CD4-positive, alpha-beta T cell treated with Interferon gamma for 1 hour (primary cell): Measurements from ENCODE around the gene SLC22A12.

Source experiments
- DNase-seq: peaks from one replicate; pipeline ENCODE4 v3.0.0-alpha.2; 2020

Gene SLC22A12

DNA sequence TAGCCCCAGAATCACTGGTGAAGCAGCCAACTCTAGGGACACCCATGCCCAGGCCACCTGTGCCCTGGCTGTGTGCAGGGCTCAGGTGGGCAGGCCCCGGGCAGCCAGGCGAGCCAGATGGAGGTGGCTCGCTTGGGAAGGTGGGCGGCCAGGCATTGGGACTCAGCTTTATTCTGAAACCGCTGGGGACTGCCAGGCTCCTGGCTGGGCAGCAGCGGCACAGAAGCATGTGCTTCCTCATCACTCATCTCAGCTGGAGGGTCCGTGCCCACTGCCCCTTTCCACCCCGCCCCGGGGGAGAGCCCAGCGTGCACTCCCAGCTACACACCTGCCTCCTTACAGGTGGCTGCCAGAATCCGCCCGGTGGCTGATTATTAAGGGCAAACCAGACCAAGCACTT lies 27.1 kb upstream of the SLC22A12 start:
- no peak for DNase-seq

DNA sequence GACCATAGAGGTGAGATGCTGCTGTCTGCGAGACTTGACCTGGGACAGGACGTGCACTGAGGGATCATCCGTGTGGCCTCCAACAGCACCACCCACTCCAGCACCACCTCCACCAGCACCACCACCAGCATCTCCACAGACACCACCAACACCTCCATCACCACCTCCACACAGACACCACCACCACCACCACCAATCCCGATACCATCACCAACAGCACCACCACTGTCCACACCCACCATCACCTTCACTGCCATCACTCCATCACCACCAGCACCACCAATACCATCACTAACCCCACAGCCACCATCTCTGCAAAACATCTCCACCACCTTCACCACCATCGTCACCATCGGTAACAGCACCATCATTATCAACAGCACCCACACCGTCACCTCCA lies 26.6 kb upstream of the SLC22A12 start:
- no peak for DNase-seq

DNA sequence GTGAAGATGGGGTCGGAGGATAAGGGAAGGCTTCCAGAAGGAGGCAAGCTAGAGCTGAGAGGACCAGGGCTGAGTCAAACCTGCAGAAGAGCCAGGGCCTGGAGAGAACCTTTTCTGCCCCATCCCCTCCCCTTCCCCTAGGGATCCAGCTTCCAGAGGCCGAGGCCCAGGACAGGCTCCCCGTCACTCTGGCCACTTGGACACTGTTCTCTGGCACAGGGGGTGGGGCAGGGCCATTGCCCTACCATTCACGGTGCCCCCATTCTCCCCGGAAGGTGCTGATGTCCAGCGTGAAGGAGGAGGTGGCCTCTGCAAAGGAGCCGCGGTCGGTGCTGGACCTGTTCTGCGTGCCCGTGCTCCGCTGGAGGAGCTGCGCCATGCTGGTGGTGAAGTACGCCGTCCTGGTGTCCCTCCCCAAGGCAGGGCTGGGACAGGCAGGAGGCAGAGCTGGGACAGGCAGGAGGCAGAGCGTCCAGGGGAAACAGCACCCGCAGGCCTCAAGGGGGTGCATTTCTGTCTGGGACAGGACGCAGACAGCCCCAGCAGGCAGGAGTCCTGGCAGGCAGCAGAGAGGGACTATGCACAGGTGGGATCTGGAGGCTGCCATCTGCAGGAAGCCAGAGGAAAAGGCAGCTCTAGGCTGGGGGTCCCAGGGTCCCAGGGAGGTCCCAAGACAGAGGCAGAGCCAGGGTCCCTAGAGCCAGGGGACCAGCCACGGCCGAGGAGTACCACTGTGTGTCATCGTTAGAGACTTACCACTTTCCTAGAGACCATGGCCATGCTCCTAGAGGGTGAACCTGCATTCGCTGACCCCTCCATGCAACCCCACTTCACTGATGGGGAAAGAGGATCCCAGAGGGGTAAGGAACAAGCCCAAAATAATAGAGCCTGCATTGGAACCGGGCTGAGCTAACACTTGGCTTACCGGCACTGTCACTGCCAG lies 25.8 kb upstream of the SLC22A12 start:
- no peak for DNase-seq

DNA sequence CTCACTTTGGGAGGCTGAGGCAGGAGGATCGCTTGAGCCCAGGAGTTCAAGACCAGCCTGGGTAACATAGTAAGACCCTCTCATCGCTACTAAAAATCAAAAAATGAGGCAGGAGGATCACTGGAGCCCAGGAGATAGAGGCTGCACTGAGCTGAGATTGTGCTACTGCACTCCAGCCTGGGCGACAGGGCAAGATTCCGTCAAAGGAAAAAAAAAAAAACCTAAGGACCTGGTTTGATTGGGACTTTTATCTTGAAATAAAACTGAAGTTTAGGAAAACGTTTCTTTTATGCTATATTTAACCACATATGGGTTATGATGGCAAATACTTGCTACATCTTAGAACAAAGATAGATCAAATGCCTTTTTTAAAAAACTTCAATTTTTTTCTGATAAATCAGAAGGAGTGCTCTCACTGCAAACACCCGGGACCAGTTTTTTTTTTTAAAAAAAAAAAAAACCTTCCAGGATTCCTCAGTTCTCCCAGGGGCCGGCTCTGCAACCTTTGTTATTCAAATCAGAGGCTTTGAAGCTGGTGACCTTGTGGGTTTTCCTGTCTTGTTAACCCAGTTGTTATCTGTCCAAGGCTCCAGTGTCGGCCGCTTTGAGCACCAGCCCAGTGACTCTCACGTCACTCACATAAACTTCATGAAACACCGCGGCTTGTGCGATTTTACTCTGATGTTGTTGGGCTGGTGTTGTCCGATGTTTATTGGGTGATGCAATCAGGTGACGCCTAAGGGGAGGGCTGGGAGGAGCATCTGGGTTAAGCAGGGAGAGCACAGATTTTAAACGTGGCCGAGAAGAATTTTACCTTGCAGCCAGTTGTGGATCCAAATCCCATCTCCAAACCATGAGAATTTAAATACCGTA lies 24.7 kb upstream of the SLC22A12 start:
- no peak for DNase-seq

DNA sequence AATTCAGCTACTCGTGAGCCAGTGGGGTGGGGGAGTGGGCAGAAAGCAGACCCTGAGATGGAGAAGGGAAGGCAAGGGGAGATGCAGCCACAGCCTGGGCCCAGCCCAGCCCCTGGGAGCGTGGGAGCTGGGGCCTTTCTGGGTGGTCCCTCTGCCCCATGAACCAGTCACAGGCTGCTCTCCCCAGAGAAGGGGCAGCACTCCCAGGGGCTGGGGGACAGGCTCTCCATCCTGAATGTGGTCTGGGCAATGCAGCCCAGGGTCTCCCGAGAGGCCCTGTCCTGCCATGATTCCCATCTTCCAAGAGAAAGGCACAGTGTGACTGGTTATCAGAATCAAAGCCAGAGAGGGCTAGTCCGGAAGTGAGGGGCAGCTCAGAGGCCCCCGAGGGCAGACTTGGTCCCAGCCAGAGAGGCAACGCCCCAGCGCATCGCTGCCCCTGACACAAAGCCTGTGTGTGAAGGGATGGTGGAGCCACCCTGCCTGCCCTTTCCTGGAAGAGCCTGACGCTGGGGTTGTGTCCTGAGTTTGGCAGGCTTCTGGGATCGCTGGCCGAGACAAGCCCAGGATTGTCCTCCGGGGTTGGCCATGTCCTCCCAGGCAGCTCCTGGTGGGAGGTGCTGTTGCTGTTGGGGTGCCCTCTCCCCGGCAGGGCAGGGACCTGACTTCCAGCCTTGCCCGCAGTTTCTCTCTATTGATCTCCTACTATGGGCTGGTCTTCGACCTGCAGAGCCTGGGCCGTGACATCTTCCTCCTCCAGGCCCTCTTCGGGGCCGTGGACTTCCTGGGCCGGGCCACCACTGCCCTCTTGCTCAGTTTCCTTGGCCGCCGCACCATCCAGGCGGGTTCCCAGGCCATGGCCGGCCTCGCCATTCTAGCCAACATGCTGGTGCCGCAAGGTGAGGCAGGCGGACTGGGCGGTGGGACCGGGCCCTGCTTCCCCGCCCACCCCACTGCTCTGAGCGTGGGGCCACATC lies 23.8 kb upstream of the SLC22A12 start:
- no peak for DNase-seq

DNA sequence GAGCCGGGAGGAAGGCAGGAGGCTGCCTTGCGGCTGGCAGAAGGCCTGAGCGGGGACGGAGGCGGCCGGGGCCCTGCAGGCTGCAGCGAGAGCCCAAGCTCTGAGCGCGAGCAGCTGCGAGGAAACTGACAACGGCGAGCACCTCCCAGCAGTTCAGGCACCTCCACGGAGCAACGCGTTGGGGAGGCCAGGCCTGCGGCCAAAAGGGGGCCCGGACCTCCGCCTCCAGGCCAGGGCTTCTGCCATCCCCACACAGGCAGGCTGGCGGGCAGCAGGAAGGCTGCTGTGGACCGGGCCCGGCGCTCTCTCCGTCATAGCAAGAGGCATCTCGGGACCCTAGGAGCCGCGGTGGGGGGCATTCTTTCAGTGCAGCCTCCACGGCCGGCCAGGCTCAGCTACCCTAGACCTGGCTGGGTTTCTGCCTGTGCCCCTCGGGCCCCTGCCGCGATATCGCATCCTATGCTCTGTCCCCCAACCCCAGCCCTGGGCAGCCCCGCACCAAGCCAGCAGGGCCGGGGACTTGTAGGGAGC lies 22.9 kb upstream of the SLC22A12 start:
- DNase-seq, result no peak

DNA sequence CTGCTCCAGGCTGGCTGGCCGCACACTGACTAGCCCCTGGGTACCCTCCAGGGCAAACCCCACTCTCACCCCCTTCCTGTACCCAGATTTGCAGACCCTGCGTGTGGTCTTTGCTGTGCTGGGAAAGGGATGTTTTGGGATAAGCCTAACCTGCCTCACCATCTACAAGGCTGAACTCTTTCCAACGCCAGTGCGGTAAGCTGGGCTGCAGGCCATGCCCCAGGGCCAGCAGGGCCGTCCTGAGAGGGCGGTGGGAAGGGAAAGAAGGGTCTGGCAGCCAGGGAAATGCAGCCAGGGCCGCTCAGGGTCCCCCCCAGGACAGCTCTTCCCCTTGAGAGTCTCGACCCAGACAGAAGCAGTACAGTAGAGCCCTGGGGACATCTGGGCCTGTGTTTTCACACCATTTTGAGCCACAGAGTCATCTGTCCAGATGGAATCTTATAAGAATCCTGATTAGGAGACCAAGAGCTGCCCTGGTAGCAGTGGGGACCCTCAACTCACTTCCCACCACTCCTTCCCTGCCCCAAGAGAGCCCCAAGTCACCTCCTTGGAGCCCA lies 22.4 kb upstream of the SLC22A12 start:
- DNase-seq, result no peak

DNA sequence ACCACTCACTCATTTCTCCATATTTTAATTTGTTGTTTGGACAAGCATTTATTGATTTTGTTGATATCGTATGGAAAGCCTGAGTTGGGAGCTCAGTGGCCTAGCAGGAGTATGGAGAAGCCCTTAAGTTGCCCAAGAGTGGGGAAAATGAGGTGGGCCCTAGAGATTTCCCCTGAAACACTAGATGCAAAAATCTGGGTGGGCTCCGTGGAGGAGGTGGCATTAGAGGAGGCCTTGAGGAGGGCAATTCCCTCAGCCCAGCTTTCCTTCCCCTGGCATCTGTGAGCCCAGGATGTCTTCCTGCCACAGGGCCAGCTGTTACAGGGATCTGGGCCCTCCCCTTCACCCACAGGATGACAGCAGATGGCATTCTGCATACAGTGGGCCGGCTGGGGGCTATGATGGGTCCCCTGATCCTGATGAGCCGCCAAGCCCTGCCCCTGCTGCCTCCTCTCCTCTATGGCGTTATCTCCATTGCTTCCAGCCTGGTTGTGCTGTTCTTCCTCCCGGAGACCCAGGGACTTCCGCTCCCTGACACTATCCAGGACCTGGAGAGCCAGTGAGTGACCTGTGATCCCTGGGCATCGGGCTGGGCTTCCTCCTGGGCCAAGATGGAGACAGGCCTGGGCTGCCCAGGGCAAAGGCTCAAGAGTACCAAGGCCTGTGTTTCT lies 21.6 kb upstream of the SLC22A12 start:
- no peak for DNase-seq

DNA sequence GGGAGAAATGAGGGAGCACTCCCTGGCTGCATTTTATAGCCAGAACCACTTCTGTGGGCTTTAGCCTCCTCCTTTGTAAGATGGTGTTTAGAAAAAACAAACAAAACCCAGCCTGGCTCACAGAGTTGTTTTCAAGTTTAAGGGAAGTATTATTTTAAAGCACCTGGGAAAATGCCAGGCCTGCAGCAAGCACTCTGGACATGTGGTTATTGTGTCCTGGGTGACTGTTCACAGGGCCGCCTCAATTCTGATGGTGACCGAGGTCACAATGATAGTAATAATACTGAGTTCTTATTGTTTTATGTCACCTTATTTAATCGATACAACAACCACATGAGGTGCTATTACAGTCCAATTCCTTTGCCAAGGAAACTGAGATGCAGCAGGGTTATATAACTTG lies 20.7 kb upstream of the SLC22A12 start:
- DNase-seq, result no peak

DNA sequence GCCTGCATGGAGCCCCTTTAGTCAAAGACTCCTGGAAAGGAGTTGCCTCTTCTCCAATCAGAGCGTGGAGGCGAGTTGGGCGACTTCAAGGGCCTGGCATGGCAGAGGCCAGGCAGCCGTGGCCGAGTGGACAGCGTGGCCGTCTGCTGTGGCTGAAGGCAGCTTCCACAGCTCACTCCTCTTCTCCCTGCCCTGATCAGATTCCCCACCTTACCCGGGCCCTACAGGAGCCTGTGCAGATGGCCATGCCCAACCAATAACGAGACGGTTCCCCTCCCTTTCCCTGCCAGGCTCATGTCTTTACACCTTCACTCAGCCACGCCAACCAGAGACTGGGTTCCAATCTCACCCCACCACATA lies 20.0 kb upstream of the SLC22A12 start:
- DNase-seq, result no peak

DNA sequence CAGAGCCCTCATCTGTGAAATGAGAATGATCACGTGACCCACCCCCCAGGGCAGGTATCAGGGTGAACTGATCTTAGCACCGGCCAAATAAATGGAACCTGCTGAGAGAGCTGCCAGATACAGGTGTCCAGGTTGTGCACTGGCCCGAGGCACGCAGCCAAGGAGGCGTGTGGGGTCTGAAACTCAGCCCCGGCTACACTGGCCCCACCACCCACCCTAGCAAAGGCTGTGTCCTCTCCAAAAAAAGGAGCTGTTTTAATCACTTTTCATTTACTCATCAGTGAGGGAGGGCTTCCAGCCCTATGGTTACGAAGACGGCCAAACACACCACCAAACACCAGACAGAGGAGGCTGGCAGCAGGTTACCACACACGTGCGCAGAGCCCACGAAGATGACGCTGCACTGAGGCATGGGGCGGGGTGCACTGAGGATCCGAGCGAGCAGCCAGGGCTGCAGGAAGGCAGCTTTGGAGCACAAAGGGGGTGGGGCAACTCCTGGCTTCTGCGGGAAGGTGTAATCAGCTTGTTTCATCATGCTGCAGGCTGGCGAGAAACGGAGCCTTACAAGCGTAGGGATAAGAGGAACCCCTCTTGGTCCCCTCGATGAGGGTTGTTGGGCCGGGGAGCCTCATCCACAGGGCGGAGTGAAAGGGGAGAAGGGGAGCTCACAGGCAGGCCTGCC lies 19.5 kb upstream of the SLC22A12 start:
- no peak for DNase-seq

DNA sequence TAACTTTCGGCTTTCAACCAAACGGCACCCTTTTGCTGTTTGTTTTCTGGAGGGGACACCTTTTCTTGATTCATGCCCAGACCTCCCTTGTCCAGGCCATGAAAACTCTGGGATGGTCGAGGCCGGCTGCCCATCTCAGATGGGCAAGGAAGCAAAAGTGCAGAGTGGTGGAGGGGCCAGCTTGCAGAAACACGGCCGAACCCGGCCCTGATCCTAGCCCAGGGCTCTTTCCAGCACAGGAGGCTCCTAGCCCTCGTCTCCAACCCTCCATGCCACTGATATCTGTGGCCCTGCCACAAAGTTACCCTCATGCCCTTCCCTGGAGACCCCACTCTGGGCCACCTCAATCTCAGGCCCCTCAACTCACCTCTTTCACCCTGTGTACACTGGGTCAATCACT lies 18.9 kb upstream of the SLC22A12 start:
- DNase-seq, result no peak

DNA sequence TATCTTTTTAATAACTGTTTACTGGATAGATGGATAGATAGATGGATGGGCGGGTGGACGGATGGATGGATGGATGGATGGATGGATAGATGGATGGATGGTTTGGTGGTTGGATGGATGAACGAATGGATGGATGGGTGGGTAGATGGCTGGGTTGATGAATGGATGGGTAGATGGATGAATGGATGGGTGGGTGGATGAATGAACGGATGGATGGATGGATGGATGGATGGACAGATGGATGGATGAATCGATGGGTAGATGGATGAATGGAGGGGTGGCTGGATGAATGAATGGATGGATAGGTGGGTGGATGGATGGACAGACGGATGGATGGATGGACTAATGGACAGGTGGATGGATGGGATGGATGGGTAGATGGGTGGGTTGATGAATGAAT lies 13.8 kb upstream of the SLC22A12 start:
- no peak for DNase-seq

DNA sequence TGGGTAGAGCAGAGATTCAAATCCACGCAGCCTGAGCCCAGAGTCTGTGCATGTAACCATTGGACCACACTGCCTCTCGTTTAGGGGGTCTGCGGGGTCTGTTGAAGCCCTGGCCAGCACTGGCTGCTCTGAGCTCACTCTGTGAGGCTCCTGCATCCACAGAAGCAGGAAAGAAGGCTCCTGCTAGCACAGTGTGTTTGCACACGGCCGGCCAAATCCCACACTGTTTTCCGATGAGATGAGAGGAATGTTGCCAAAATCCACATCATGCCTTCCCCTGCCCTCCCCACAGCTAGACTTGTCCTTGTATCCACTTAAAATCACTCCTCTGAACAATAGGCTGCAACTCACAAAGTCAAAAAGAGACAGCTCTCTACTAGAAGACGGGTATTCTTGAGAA lies 10.6 kb upstream of the SLC22A12 start:
- no peak for DNase-seq

DNA sequence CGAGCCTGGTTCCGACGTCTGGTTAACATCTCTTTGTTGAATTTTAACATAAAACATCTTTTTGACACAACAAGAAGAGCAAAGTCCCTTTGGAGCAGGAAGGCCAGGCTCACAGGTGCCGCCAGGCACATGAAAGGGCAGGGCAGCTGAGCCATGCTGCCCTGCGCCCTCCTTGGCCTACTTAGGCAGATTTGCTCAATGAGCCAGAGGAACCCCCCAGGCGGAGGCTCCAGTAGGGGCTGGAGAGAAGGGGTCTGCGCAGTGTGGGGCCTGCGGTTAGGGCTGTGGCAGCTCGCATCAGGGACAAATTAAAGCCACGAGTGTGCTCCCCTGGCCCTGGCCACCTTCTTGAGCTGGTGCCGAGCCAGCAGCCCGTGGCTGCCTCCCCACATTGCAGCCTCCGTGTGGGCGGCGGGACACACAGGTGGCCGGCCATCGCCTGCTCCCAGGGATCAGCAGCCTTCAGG lies 9.9 kb upstream of the SLC22A12 start:
- DNase-seq, result no peak

DNA sequence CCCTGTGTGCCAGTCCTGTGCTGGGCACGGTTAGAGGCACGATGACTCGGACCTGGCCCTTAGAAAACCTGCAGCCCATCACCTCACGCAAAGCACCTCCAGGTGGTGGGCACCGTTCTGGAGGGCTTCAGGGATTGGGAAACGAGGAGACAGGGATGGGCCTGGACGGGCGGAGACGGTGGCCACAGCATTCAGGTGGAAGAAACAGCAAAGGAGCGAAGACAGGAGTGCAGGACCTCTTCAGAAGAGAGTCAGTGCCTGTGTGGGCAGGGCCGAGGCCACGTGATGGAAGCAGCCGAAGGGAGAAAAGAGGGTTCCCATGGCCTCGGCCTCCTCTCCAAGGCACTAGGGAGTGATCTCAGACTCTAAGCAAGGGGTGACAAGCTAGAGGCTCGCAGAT lies 8.1 kb upstream of the SLC22A12 start:
- DNase-seq, result no peak

DNA sequence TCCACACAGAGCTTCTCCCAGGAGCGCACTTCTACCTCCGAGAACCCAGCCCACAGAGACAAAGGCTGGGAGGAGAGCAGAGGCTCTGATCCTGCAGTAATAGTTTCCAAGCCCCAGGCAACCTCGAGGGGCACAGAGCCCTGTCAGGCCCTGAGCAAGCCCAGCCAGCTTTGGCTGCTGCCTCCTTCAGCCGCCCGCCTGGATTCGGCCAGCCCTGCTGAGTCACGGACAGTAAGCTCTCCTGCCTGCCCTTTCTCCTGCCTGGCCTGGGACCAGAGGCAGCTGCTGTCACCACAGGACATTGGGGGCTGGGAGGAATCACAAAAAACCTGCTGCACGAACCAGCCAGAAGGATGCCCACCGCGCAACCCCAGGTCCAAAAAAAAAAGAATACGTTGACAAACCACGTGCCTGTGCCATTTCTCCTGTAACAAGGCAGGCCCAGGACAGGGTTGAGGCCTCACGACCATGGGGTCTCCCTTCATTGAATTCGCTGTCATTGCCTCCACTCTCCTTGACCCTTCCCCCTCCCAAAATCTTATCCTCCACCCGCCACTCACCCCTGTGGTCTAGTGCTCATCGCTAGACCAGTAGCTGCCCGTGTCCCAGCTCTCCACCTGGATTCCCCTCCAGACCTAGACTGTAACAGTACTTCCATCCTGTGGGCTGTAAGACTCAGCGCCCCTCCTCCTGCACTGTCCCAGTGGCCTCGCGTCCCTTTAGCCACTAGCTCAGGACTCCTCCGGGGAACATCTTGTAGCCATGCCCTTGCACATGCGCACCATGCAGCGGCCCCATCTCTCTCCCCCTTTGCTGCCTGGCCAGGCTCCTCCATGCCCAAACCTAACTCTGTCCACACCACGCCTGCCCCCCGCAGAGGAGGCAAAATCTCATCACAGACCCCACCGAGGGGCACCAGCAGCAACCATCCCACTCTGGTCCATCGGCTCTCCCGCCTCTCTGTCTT lies 7.4 kb upstream of the SLC22A12 start:
- DNase-seq, result no peak

DNA sequence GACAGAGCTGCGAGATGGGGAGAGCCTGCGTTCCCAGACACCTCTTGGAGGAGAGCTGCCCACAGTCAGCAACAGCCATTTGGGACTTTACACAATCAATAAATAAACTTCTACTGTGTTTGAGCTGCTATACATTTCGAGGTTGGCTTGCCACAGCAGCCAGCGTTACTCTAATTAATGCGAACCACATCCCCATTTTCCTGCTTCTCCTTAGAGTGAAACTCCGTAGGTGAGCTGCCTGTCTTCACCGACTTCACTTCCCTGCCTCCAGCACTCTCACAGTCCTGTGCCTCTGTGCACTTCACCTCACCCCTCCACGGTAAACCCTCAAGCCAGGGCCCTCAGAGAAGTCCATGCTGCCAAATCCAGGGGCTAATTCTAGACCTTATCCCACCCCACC lies 5.9 kb upstream of the SLC22A12 start:
- no peak for DNase-seq

DNA sequence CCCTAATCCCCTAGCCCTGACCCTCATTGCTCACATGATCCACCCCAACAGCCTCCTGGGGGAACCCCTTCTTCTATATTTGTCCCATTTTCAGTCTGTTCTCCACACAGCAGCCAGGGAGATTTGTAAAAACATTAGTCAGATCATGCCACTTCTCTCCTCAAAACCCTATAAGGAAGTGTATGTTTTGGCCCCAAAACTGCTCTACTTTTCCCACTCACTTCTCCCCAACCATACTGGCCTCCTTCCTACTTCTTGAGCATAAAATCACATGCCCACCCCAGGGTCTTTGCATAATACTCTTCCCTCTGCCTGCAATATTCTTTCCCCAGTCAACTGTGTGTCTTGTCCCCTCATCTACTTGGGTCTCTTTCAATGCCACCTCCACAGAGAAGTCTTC lies 4.7 kb upstream of the SLC22A12 start:
- no peak for DNase-seq

DNA sequence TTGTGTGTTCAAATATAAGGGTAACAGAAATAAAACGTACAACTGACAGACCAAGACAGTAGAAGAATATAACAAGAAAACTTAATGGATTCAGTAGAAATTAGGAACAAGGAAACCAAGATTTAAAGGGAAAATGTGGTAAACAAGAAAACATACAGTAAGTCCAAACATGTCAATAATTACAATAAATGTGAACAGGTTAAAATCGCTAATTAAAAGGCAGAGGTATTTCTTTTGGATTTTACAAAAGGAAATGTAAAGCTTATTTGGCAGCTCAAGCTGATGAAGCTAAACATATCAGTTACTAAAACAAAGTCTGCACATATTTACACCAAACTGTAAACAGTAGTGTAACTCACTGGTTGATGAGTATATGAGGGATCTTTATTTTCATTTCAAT lies 2.3 kb upstream of the SLC22A12 start:
- DNase-seq, result no peak
